ENCODE results near the gene CEMP1. TPM values are rescaled to one million over a fixed set of nuclear protein-coding genes. Genes with fewer than 3 reads are reported as not detected.

The CEMP1 gene
- total and polyA plus RNA-seq, 4 experiments from 2014 or later, result 1.7 to 5.0 (median 2.4) TPM

- H3K27me3 Mint-ChIP-seq, result no peaks in the 10 kb centered on the region
- peaks cover 0 to 7% (median 0%) of the 10 kb centered on the region in 8 donors for H3K9me3 Mint-ChIP-seq
- POLR2A ChIA-PET (ENCODE audit: partially characterized antibody), result interaction anchor here (1.1 to 6.1 kb wide), 13 partner anchors 11 to 554 kb away, joined by 3 to 101 read pairs (median 5); partner anchors contain the start of genes CEMP1, ECI1, FLYWCH2 and MLST8
- Histone ChIP-seq H3K36me3 (ENCODE audit: insufficient read depth, low read length) (no peaks in the 10 kb centered on the region), H3K27ac (ENCODE audit: low read depth, low read length) (peak overlapping the region; percentile 94), H3K27me3 (ENCODE audit: insufficient read depth, low read length) (no peaks in the 10 kb centered on the region), H3K9me3 (ENCODE audit: control insufficient read depth in 1 of 2, low read length in 2 of 2) (no peaks in the 10 kb centered on the region), H3K4me1 (ENCODE audit: insufficient read depth, low read length) (peaks cover 57% of the 10 kb centered on the region), H3K4me3 (ENCODE audit: low read length in 2 of 2) (peak overlapping the region; percentile 74 to 77)
- DNase-seq, result peak in 2 of 5 donors; percentile 44 to 64
- H3K4me1 Mint-ChIP-seq, result peaks cover 35 to 73% (median 51%) of the 10 kb centered on the region in 4 donors
- CTCF ChIA-PET (ENCODE audit: partially characterized antibody), result interaction anchor here (1.7 kb wide), 1 partner anchor 13 kb away, joined by 4 read pairs; no protein-coding TSS in a partner anchor
- peak overlapping the region; percentile 91 to 98 (median 97) for H3K27ac Mint-ChIP-seq
- peaks cover under 1 to 28% of the 10 kb centered on the region in 2 donors for H3K36me3 Mint-ChIP-seq
- intact Hi-C loops (cut with micrococcal nuclease), result loop anchor here (5.0 to 10.0 kb wide), 2 partner anchors 158 to 250 kb away; partner anchors contain the start of gene RNPS1
- peak overlapping the region; percentile 90 to 93 (median 92) for H3K4me3 Mint-ChIP-seq
Observed at GRCh38 chr16:2514333-2515179, 16.7 kb downstream of the CEMP1 start.

- peaks cover 0 to 7% (median 0%) of the 10 kb centered on the region in 8 donors for H3K9me3 Mint-ChIP-seq
- CTCF ChIA-PET (ENCODE audit: partially characterized antibody), result interaction anchor here (1.0 kb wide), 1 partner anchor 17 kb away, joined by 3 read pairs; the partner anchor contains the start of gene CEMP1
- H3K9me3 ChIP-seq (ENCODE audit: control insufficient read depth in 1 of 2, low read length in 2 of 2), result no peaks in the 10 kb centered on the region
- H3K4me3 ChIP-seq (ENCODE audit: low read length in 2 of 2), result peak within 1 kb of the TSS; percentile 74 to 77
- peak within 1 kb of the TSS; percentile 94 for H3K27ac ChIP-seq (ENCODE audit: low read depth, low read length)
- H3K36me3 Mint-ChIP-seq, result peaks cover 0 to 27% of the 10 kb centered on the region in 2 donors
- peak within 1 kb of the TSS; percentile 91 to 98 (median 97) for H3K27ac Mint-ChIP-seq
- peaks cover 32 to 64% (median 46%) of the 10 kb centered on the region in 4 donors for H3K4me1 Mint-ChIP-seq
- peaks cover 48% of the 10 kb centered on the region for H3K4me1 ChIP-seq (ENCODE audit: insufficient read depth, low read length)
- POLR2A ChIA-PET (ENCODE audit: partially characterized antibody), result interaction anchor here (0.7 to 6.1 kb wide), 17 partner anchors 11 to 553 kb away, joined by 3 to 101 read pairs (median 5); partner anchors contain the start of genes ABCA3, CEMP1, ECI1 and FLYWCH2
- H3K27me3 ChIP-seq (ENCODE audit: insufficient read depth, low read length), result no peaks in the 10 kb centered on the region
- H3K36me3 ChIP-seq (ENCODE audit: insufficient read depth, low read length), result no peaks in the 10 kb centered on the region
- no peaks in the 10 kb centered on the region for H3K27me3 Mint-ChIP-seq
- intact Hi-C loops (cut with micrococcal nuclease), result loop anchor here (1.0 to 10.0 kb wide), 8 partner anchors 19 to 358 kb away; partner anchors contain the start of genes CCNF, RNPS1, TBC1D24 and TRAF7
- H3K4me3 Mint-ChIP-seq, result peak within 1 kb of the TSS; percentile 90 to 96 (median 92)
- peak; percentile 90 to 97 (median 94) for DNase-seq
Observed at GRCh38 chr16:2513405-2514332, 17.5 kb downstream of the CEMP1 start, which contains the start of gene ATP6V0C. Gene ATP6V0C (plus strand): TSS chr16:2513952. CDS start chr16:2514104, 152 bp downstream.

GRCh38 chr16:2512735-2513404 is 18.3 kb downstream of the CEMP1 start:
- H3K9me3 ChIP-seq (ENCODE audit: control insufficient read depth in 1 of 2, low read length in 2 of 2), result no peaks in the 10 kb centered on the region
- H3K27me3 Mint-ChIP-seq, result no peaks in the 10 kb centered on the region
- no peaks in the 10 kb centered on the region for H3K36me3 ChIP-seq (ENCODE audit: insufficient read depth, low read length)
- H3K4me1 ChIP-seq (ENCODE audit: insufficient read depth, low read length), result peaks cover 40% of the 10 kb centered on the region
- peaks cover 32 to 56% (median 40%) of the 10 kb centered on the region in 4 donors for H3K4me1 Mint-ChIP-seq
- peak overlapping the region; percentile 91 to 97 (median 92) for H3K27ac Mint-ChIP-seq
- H3K4me3 Mint-ChIP-seq, result peak overlapping the region; percentile 79 to 96 (median 86)
- peak overlapping the region; percentile 12 to 74 for H3K4me3 ChIP-seq (ENCODE audit: low read length in 2 of 2)
- no peaks in the 10 kb centered on the region for H3K27me3 ChIP-seq (ENCODE audit: insufficient read depth, low read length)
- DNase-seq, result peak in 1 of 5 donors; percentile 58
- POLR2A ChIA-PET (ENCODE audit: partially characterized antibody), result interaction anchor here (0.7 to 6.1 kb wide), 12 partner anchors 12 to 357 kb away, joined by 3 to 101 read pairs (median 4); partner anchors contain the start of genes ABCA3, CEMP1, MLST8 and PDPK1
- intact Hi-C loops (cut with micrococcal nuclease), result loop anchor here (1.0 to 10.0 kb wide), 8 partner anchors 19 to 358 kb away; partner anchors contain the start of genes CCNF, RNPS1, TBC1D24 and TRAF7
- H3K9me3 Mint-ChIP-seq, result peaks cover 0 to 7% (median 0%) of the 10 kb centered on the region in 8 donors
- peaks cover 0 to 25% of the 10 kb centered on the region in 2 donors for H3K36me3 Mint-ChIP-seq
- CTCF ChIA-PET (ENCODE audit: partially characterized antibody), result interaction anchor here (1.0 kb wide), 1 partner anchor 18 kb away, joined by 3 read pairs; the partner anchor contains the start of gene CEMP1
- peak overlapping the region; percentile 94 for H3K27ac ChIP-seq (ENCODE audit: low read depth, low read length)

GRCh38 chr16:2511996-2512734 is 19.0 kb downstream of the CEMP1 start:
- peaks cover 33% of the 10 kb centered on the region for H3K4me1 ChIP-seq (ENCODE audit: insufficient read depth, low read length)
- POLR2A ChIA-PET (ENCODE audit: partially characterized antibody), result interaction anchor here (0.9 to 6.1 kb wide), 4 partner anchors 20 to 260 kb away, joined by 3 to 101 read pairs (median 14); partner anchors contain the start of genes CEMP1 and PDPK1
- intact Hi-C loops (cut with micrococcal nuclease), result loop anchor here (5.0 to 10.0 kb wide), 2 partner anchors 160 to 247 kb away; partner anchors contain the start of gene RNPS1

GRCh38 chr16:2511128-2511800 is 19.9 kb downstream of the CEMP1 start:
- POLR2A ChIA-PET (ENCODE audit: partially characterized antibody), result interaction anchor here (6.1 kb wide), 1 partner anchor 21 kb away, joined by 101 read pairs; the partner anchor contains the start of gene CEMP1
- DNase-seq, result peak in 1 of 5 donors; percentile 36
- peaks cover 18 to 40% (median 25%) of the 10 kb centered on the region in 4 donors for H3K4me1 Mint-ChIP-seq

More at GRCh38 chr16:2511996-2512734, 19.0 kb downstream of the CEMP1 start:
- H3K27me3 Mint-ChIP-seq, result no peaks in the 10 kb centered on the region
- peak overlapping the region; percentile 7 to 91 (median 85) for H3K4me3 Mint-ChIP-seq
- H3K36me3 ChIP-seq (ENCODE audit: insufficient read depth, low read length), result no peaks in the 10 kb centered on the region
- peak in 1 of 5 donors; percentile 41 for DNase-seq
- H3K27ac ChIP-seq (ENCODE audit: low read depth, low read length), result no peak overlapping the region
- H3K27ac Mint-ChIP-seq, result peak overlapping the region; percentile 57 to 97 (median 92)
- H3K4me1 Mint-ChIP-seq, result peaks cover 27 to 49% (median 33%) of the 10 kb centered on the region in 4 donors
- no peaks in the 10 kb centered on the region for H3K9me3 ChIP-seq (ENCODE audit: control insufficient read depth in 1 of 2, low read length in 2 of 2)
- CTCF ChIA-PET (ENCODE audit: partially characterized antibody), result no interaction called here
- no peak overlapping the region for H3K4me3 ChIP-seq (ENCODE audit: low read length in 2 of 2)
- peaks cover 0 to 23% of the 10 kb centered on the region in 2 donors for H3K36me3 Mint-ChIP-seq
- no peaks in the 10 kb centered on the region for H3K27me3 ChIP-seq (ENCODE audit: insufficient read depth, low read length)
- H3K9me3 Mint-ChIP-seq, result peaks cover 0 to 6% (median 0%) of the 10 kb centered on the region in 8 donors

More at GRCh38 chr16:2511128-2511800, 19.9 kb downstream of the CEMP1 start:
- H3K9me3 Mint-ChIP-seq, result peaks cover 0 to 4% (median 0%) of the 10 kb centered on the region in 8 donors
- Histone ChIP-seq H3K9me3 (ENCODE audit: control insufficient read depth in 1 of 2, low read length in 2 of 2) (no peaks in the 10 kb centered on the region), H3K27ac (ENCODE audit: low read depth, low read length) (no peak overlapping the region), H3K36me3 (ENCODE audit: insufficient read depth, low read length) (no peaks in the 10 kb centered on the region), H3K4me3 (ENCODE audit: low read length in 2 of 2) (no peak overlapping the region), H3K4me1 (ENCODE audit: insufficient read depth, low read length) (peaks cover 24% of the 10 kb centered on the region), H3K27me3 (ENCODE audit: insufficient read depth, low read length) (no peaks in the 10 kb centered on the region)
- intact Hi-C loops (cut with micrococcal nuclease), result loop anchor here (5.0 to 10.0 kb wide), 2 partner anchors 161 to 246 kb away; partner anchors contain the start of gene RNPS1
- CTCF ChIA-PET (ENCODE audit: partially characterized antibody), result no interaction called here
- H3K4me3 Mint-ChIP-seq, result peak overlapping the region in 1 of 8 donors; percentile 25
- H3K36me3 Mint-ChIP-seq, result peaks cover 0 to 14% of the 10 kb centered on the region in 2 donors
- H3K27ac Mint-ChIP-seq, result peak overlapping the region in 2 of 7 donors; percentile 43 to 91
- H3K27me3 Mint-ChIP-seq, result no peaks in the 10 kb centered on the region

Measured in CD4-positive, alpha-beta memory T cell (primary cell).